SIG-M5 (cell line): Measurements from ENCODE around the gene KLC3.

ENCODE experiments used
- DNase-seq: peaks from one replicate; lab custom pipeline; 2025; lab: John Stamatoyannopoulos, UW

The KLC3 gene

GRCh38 chr19:45348367-45349125, 8.0 kb downstream of the KLC3 start:
- DNase-seq, result no peak

GRCh38 chr19:45349126-45349415, 8.5 kb downstream of the KLC3 start:
- DNase-seq, result no peak

- DNase-seq, result no peak
Measured at GRCh38 chr19:45349430-45349941, 8.9 kb downstream of the KLC3 start.

GRCh38 chr19:45350477-45351058, 10.0 kb downstream of the KLC3 start:
- DNase-seq, result no peak

GRCh38 chr19:45351401-45351952, 10.9 kb downstream of the KLC3 start:
- no peak for DNase-seq

DNA sequence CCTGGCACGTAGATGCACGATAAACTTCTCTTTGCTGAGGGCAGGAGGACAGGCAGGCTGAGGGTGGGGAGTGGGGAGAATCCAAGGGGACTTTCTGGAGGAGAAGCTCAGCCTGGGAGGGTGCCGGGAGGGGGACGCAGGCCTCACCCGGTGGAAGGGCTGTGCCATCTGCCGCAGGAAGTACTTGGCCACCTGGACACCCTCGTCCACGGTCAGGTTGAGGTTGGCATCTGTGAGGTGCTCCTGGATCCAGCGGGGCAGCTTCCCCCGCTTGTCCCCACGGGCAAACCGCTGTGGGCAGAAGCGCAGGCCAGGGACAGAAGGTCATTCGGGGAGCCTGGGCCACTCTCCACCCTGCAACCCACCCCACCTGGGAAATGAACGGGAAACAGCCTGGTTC, 11.5 kb downstream of the KLC3 start:
- no peak for DNase-seq

DNA sequence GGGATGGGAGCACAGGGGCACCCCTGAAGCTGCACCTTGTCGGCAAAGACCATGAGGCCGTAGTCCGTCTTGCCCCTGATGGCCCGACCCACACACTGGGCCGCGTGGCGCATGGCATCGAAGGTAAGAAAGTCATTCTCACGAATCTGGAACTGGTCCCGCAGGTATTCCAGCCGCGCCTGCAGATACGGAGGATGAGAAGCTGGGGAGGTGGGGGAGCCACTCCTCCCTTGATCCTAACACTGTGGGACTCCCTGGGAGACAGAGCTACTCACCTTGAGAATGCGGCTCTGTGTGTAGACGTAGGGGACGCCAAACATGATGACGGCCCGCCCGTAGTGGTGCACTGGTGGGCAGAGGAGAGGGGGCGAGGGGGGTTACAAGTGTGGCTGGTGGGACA, 11.9 kb downstream of the KLC3 start:
- no peak for DNase-seq

DNA sequence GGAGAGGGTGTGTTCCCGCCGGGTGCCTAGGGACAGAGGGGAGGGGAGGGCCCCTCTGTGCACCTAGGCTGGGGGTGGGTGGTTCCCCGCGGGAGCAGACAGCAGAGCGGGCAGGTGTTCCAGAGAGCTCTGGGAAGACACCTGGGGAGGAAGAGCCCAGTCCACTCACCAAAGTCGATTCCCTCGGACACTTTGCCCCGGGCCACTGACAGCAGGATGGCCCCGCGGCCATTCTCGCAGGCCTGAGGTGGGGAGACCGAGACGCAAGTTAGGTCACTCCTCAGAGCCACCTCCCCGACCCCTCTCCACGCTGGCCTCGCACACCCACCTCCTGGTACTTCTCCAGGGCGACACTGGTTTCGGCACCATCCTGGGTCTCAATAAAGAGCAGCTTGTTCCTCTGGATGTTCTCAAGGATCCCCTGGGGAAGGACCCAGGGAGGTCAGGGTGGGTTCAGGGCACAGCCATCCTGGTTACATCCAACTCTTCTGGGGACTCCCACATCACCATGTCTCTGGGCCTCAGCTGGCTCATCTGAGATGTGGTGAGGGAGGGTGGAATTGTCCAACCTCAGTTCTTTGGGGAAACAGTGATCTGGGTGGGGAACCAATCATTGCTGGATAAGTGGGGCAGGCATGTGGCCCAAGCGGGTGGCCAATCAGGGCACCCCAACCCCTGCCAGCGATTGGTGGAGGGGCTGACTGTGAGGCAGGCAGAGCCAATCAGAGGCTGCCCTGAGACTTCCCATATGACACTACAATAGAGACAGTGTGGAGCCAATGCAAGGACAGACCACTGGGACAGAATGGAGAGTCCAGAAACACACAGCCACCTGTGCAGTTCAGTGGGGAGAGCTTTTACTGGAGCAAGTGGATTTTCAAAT, 12.6 kb downstream of the KLC3 start:
- DNase-seq, result no peak

DNA sequence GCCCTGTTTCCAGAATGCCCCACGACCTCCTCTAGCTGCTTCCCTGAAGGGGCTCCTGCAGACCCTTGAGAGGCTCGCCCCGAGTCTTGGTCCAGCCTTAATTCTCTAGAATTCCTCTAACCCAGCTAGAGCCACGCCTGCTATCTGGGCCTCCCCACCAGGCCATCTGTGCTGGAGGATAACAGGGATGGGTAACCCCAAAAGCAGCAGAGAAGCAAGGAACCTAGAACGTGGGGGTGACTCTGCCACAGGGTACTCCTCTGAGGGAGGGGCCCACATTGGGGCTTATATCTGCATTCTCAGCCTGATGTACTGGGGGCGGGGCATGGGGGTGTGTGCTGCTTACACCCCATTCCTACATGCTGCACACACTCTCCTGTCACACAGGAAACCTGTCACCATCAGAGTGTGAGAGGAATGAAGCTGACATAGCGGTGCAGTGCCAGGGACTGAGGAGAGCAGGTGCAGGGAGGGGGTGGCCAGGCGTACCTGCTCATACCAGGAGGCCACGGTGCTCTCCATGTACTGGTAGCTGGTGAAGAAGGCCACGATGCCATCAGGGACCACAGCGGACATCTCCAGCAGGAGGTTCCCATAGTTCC, 13.8 kb downstream of the KLC3 start:
- DNase-seq, result no peak

- DNase-seq, result no peak
Measured at GRCh38 chr19:45355402-45355801, 14.9 kb downstream of the KLC3 start.

DNA sequence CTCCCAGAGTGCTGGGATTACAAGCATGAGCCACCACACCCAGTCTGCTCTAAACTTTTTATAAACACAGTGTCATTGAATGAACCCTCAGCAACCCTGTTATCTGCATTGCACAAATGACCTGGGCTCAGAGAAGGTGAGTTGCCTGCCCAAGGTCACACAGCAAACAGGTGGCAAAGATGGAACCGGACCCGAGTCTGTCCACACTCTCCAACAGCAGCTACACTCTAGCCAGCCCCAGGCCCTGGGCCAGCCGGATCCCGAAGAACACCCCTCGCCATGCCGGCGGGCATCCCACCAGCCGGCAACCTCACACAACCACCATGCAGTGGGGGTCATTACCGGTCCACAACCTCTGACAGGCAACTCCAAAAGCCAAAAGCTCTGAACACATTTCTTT, 15.4 kb downstream of the KLC3 start:
- no peak for DNase-seq

DNA sequence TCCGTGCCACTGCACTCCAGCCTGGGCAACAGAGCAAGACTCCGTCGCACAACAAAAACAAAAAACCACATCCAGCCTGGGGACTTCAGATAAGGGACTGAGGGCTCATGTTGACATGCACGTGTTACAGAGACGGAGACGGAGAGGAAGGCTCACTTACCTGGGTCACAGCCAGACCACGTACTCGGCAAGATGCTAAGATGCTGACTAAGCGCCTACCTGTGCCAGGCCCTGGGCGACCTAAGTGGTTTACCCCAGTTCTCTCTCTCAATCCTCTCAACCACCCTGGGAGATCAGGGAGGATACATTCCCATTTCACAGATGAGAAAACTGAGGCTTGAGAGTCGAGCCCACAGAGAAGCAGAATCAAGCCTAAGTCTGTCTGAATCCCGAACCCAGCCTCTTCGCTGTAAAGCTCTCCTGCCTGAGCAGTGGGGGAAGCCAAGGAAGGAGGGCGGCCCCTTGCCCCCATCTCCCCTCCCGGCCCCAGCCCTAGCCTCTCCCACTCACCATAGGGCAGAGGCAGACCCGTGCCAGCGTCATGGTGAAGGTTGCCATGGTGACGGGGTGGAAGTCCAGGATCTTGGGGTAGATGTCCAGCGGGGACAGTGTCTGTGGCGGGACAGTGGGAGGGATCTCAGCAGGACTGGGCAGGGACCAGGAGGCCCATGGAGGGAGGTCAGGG, 16.4 kb downstream of the KLC3 start:
- DNase-seq, result no peak

- no peak for DNase-seq
Measured at GRCh38 chr19:45357445-45357783, 16.9 kb downstream of the KLC3 start.

GRCh38 chr19:45358213-45358792, 17.8 kb downstream of the KLC3 start:
- no peak for DNase-seq

DNA sequence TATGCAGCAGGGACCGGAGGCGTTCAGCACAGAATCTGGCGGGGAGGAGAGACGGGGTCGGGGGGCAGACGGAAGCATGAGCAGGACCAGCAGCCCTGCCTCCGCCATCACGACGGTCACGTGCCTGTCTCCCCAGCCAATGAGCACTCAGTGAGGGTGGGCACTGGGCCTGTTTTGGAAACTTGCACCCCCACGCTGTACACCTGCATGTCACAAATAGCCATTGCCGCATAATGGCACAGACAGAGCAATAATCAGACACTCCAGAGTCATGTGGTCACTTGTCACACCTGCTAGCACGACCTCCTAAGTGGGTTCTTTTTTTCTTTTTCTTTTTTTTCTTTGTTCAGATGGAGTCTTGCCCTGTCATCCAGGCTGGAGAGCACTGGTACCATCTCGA, 21.1 kb downstream of the KLC3 start:
- DNase-seq, result no peak

GRCh38 chr19:45362291-45362690, 21.7 kb downstream of the KLC3 start:
- no peak for DNase-seq

- no peak for DNase-seq
Measured at GRCh38 chr19:45363861-45364459, 23.4 kb downstream of the KLC3 start.

- no peak for DNase-seq
Measured at GRCh38 chr19:45364696-45365095, 24.1 kb downstream of the KLC3 start.

- no peak for DNase-seq
Measured at GRCh38 chr19:45368127-45368526, 27.6 kb downstream of the KLC3 start.

- no peak for DNase-seq
Measured at GRCh38 chr19:45368737-45369340, 28.3 kb downstream of the KLC3 start.
